ENCODE results near the gene TTC28.

DNA sequence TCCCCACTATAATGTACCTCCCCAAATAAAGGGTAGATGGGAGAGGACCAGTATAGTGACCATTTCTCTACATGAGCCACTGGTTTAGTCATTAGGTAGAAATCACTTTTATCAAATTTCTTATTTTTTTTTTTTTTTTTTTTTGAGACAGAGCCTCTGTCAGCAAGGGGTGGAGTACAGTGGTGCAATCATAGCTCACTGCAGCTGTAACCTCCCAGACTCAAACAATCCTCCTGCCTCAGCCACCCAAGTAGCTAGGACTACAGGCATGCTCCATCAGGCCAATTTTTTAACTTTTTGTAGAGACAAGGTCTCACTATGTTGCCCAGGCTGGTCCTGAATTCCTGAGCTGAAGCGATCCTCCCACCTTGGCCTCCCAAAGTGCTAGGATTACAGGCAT lies 322.4 kb downstream of the TTC28 start:
- TF ChIP-seq, protein P1, sequence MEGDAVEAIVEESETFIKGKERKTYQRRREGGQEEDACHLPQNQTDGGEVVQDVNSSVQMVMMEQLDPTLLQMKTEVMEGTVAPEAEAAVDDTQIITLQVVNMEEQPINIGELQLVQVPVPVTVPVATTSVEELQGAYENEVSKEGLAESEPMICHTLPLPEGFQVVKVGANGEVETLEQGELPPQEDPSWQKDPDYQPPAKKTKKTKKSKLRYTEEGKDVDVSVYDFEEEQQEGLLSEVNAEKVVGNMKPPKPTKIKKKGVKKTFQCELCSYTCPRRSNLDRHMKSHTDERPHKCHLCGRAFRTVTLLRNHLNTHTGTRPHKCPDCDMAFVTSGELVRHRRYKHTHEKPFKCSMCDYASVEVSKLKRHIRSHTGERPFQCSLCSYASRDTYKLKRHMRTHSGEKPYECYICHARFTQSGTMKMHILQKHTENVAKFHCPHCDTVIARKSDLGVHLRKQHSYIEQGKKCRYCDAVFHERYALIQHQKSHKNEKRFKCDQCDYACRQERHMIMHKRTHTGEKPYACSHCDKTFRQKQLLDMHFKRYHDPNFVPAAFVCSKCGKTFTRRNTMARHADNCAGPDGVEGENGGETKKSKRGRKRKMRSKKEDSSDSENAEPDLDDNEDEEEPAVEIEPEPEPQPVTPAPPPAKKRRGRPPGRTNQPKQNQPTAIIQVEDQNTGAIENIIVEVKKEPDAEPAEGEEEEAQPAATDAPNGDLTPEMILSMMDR (conservative IDR thresholded peaks at IDR 0.05 in 1 of 2, IDR thresholded peaks at IDR 0.05 in 1 of 2; ENCODE audit: low read depth in 1 of 2, low read length in 2 of 2) = no peak
- no peak for TF ChIP-seq EZH2 (IDR thresholded peaks at IDR 0.05; ENCODE audit: low read length, missing control alignments)
